HEK293T (cell line): ENCODE data around the gene MED31.

ENCODE experiments used
- BHLHE40 ChIP-seq: fragments of 450-650 bp; IDR thresholded peaks from 2 replicates; pipeline ENCODE4 v1.6.1; 2016; ENCODE audit warnings: mild to moderate bottlenecking, moderate library complexity, borderline replicate concordance
- CTBP1 ChIP-seq: fragments of 450-650 bp; IDR thresholded peaks from 2 replicates; pipeline ENCODE4 v1.6.1; 2016; ENCODE audit warnings: borderline replicate concordance
- ELF4 ChIP-seq: fragments of 450-650 bp; IDR thresholded peaks from 2 replicates; pipeline ENCODE4 v1.6.1; 2017; ENCODE audit warnings: antibody characterized with exemption
- FOXA1 ChIP-seq: fragments of 450-650 bp; IDR thresholded peaks from 2 replicates; pipeline ENCODE4 v1.6.1; 2016; ENCODE audit warnings: mild to moderate bottlenecking
- FOXK2 ChIP-seq: fragments of 450-650 bp; IDR thresholded peaks from 2 replicates; pipeline ENCODE4 v1.6.1; 2016; ENCODE audit warnings: mild to moderate bottlenecking
- FOXM1 ChIP-seq: fragments of 450-650 bp; IDR thresholded peaks from 2 replicates; pipeline ENCODE4 v1.6.1; 2017; ENCODE audit warnings: mild to moderate bottlenecking, borderline replicate concordance
- HDGF ChIP-seq: fragments of 450-650 bp; IDR thresholded peaks from 2 replicates; pipeline ENCODE4 v1.6.1; 2017; ENCODE audit warnings: antibody characterized with exemption, borderline replicate concordance
- L3MBTL2 ChIP-seq: fragments of 450-650 bp; conservative IDR thresholded peaks from 2 replicates; pipeline ENCODE4 v1.6.1; 2016; ENCODE audit warnings: mild to moderate bottlenecking
- LEF1 ChIP-seq: fragments of 450-650 bp; IDR thresholded peaks from 2 replicates; pipeline ENCODE4 v1.6.1; 2017; ENCODE audit warnings: mild to moderate bottlenecking, borderline replicate concordance
- NFRKB ChIP-seq: fragments of 450-650 bp; IDR thresholded peaks from 2 replicates; pipeline ENCODE4 v1.6.1; 2016; ENCODE audit warnings: mild to moderate bottlenecking, moderate library complexity
- PKNOX1 ChIP-seq: fragments of 450-650 bp; IDR thresholded peaks from 2 replicates; pipeline ENCODE4 v1.6.1; 2016
- SP1 ChIP-seq: fragments of 450-650 bp; IDR thresholded peaks from 2 replicates; pipeline ENCODE4 v1.6.1; 2017
- SUZ12 ChIP-seq: fragments of 450-650 bp; IDR thresholded peaks from 2 replicates; pipeline ENCODE4 v1.6.1; 2016; ENCODE audit warnings: mild to moderate bottlenecking
- TARDBP ChIP-seq: fragments of 450-650 bp; IDR thresholded peaks from 2 replicates; pipeline ENCODE4 v1.6.1; 2016

GRCh38 chr17:6674586-6674985 lies 23.2 kb upstream of the MED31 start:
- TF ChIP-seq BHLHE40 = no peak
- no peak for TF ChIP-seq SP1
- TF ChIP-seq FOXA1 = no peak
- no peak for TF ChIP-seq CTBP1
- TF ChIP-seq TARDBP = no peak
- TF ChIP-seq FOXK2 = no peak
- no peak for TF ChIP-seq LEF1
- no peak for TF ChIP-seq ELF4
- TF ChIP-seq NFRKB = no peak
- no peak for TF ChIP-seq HDGF
- TF ChIP-seq SUZ12 = no peak
- TF ChIP-seq PKNOX1 = no peak
- TF ChIP-seq FOXM1 = no peak
- TF ChIP-seq L3MBTL2 = no peak
